ENCODE data around the gene CYP20A1. TPM values are rescaled to one million over a fixed set of nuclear protein-coding genes. Genes with fewer than 3 reads are reported as not detected.
A peak's percentile ranks its signal among the peaks of the same experiment; 100 is the strongest.

Gene CYP20A1
- total RNA-seq, 1 experiment from 2014 or later = 21.9 TPM

DNA sequence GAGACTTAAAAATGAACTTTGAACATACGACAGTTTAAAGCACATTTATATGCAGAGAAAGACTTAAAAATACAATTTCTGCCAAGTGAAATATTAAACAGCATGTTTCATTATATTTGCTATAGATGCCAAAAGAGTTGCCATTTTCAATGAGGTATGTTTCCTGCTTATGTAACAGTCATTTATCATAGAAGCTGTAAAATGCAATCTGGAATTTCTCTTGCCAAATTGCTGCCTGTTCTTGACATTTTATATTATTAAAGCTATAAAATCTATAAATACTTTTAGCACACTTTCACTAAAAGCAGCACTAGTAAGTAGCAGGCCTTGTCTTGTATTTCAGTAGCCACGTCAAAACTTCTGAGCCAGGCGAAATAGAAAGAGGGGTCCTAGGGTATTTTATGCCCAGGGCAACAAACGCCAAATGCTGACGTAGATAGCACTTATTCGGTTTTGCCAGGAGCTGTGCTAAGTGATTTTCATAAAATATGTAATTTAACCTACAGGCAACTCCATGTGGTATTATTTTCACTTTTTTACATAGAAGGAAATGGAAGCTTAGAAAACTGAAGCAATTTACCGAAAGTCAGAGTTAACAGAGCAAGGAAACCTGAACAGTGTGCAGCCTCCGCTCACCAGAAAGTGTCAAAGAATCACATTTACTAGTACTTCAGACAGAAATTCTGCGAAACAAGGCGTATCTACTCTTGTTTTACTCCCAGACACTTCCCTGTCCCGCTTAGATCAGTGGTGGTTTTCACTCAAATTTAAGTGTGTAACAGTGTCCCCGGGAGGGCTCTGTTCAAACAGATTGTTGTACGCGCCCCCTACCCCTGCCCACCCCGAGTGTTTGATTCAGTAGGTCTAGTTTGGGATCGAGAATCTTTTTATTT lies 1.2 kb upstream of the CYP20A1 start:
- no peak overlapping the region for H4K5ac ChIP-seq (ENCODE audit: insufficient read length, low read depth, low read length)
- no peaks in the 10 kb centered on the region for H3K27me3 ChIP-seq (ENCODE audit: insufficient read depth, low read length)
- H2BK5ac ChIP-seq (ENCODE audit: insufficient read length, low read length) = no peak overlapping the region
- no peak overlapping the region for H2BK12ac ChIP-seq (ENCODE audit: insufficient read length, low read depth, low read length)
- H3K27ac ChIP-seq (ENCODE audit: insufficient read length, low read depth, low read length) = no peak overlapping the region
- H3K4me1 ChIP-seq (ENCODE audit: insufficient read depth, low read length) = no peaks in the 10 kb centered on the region
- no peak for DNase-seq
- H2AFZ ChIP-seq (ENCODE audit: low read length) = no peak overlapping the region
- H2AK5ac ChIP-seq (ENCODE audit: insufficient read length, low read length) = no peak overlapping the region
- peaks cover 5 to 18% (median 13%) of the 10 kb centered on the region in 3 experiments for H3K36me3 Mint-ChIP-seq (ENCODE audit: insufficient read depth in 1 of 3, low read depth in 3 of 3)
- H3K9ac ChIP-seq (ENCODE audit: extremely low read depth, insufficient read length, low read length) = no peak overlapping the region
- no peak overlapping the region for H2BK15ac ChIP-seq (ENCODE audit: low read depth, low read length)
- no peak overlapping the region for H4K91ac ChIP-seq (ENCODE audit: insufficient read length, low read depth, low read length)
- no peak overlapping the region for H3K14ac ChIP-seq (ENCODE audit: insufficient read depth, low read length)
- peak overlapping the region; percentile 63 for H3T11ph ChIP-seq (ENCODE audit: low read length)
- H3K4me1 Mint-ChIP-seq = peaks cover 10% of the 10 kb centered on the region in 2 experiments
- no CpG with 5 or more reads among the region's 16 CpGs for WGBS (ENCODE audit: extremely low coverage, insufficient read length, low lambda C conversion rate)
- no peak overlapping the region for H2BK20ac ChIP-seq (ENCODE audit: low read depth, low read length, poor library complexity, severe bottlenecking)
- no peaks in the 10 kb centered on the region; a peak in 1 of 5 replicates for H3K9me3 Mint-ChIP-seq
- no peak overlapping the region for H3K18ac ChIP-seq (ENCODE audit: insufficient read length, low read depth, low read length)
- peak overlapping the region; percentile 91 to 97 for H3K4me3 Mint-ChIP-seq
- H3K4me2 ChIP-seq (ENCODE audit: insufficient read depth, insufficient read length, low read length) = peak overlapping the region; percentile 91
- no peaks in the 10 kb centered on the region for H3K27me3 Mint-ChIP-seq (ENCODE audit: low read depth)
- H3K79me1 ChIP-seq (ENCODE audit: insufficient read depth, low read depth, low read length, poor library complexity, severe bottlenecking) = no peaks in the 10 kb centered on the region
- H2BK120ac ChIP-seq (ENCODE audit: low read depth, low read length, poor library complexity, severe bottlenecking) = no peak overlapping the region
- no peak overlapping the region for H3K56ac ChIP-seq (ENCODE audit: insufficient read length, low read depth, low read length)
- H3K23me2 ChIP-seq (ENCODE audit: insufficient read length, low read depth, low read length, poor library complexity, severe bottlenecking) = peaks cover 10% of the 10 kb centered on the region
- no peak overlapping the region for H3K23ac ChIP-seq (ENCODE audit: insufficient read length, low read depth, low read length)
- no peak overlapping the region for H3K4ac ChIP-seq (ENCODE audit: low read depth, low read length)
- peaks cover 4% of the 10 kb centered on the region; the same call in 1 of the 2 replicates for H3K79me2 ChIP-seq (ENCODE audit: insufficient read depth, low read length)
- no peaks in the 10 kb centered on the region for H4K20me1 ChIP-seq (ENCODE audit: control insufficient read depth, insufficient read depth, insufficient read length)
- no peak overlapping the region for H3K27ac Mint-ChIP-seq
- H3K9me3 ChIP-seq (ENCODE audit: control insufficient read depth, low read depth, low read length) = no peaks in the 10 kb centered on the region
- TF ChIP-seq, protein P1, sequence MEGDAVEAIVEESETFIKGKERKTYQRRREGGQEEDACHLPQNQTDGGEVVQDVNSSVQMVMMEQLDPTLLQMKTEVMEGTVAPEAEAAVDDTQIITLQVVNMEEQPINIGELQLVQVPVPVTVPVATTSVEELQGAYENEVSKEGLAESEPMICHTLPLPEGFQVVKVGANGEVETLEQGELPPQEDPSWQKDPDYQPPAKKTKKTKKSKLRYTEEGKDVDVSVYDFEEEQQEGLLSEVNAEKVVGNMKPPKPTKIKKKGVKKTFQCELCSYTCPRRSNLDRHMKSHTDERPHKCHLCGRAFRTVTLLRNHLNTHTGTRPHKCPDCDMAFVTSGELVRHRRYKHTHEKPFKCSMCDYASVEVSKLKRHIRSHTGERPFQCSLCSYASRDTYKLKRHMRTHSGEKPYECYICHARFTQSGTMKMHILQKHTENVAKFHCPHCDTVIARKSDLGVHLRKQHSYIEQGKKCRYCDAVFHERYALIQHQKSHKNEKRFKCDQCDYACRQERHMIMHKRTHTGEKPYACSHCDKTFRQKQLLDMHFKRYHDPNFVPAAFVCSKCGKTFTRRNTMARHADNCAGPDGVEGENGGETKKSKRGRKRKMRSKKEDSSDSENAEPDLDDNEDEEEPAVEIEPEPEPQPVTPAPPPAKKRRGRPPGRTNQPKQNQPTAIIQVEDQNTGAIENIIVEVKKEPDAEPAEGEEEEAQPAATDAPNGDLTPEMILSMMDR (conservative IDR thresholded peaks at IDR 0.05) = no peak
- no peak overlapping the region for H4K8ac ChIP-seq (replicated peaks; ENCODE audit: insufficient read length, low read depth, low read length)
